ENCODE measurements around the gene TGFBR3. TPM values are rescaled to one million over a fixed set of nuclear protein-coding genes. Genes with fewer than 3 reads are reported as not detected.

Gene TGFBR3
- total RNA-seq: 10 to 100 TPM; 14.4 to 27.8 TPM
- long read RNA-seq, partial matches to known transcripts: 0 of 2 reads
- long read RNA-seq, other reads (novel, unspliced or antisense): 2 of 2 reads

- intact Hi-C loops (cut with DNase I, micrococcal nuclease): loop anchor here in 1 of 2 donors (10.0 kb wide), 1 partner anchor 191 kb away; no protein-coding TSS in a partner anchor
- peak; percentile 82 for ATAC-seq
- DNase-seq: peak; percentile 83 to 87
Measured at GRCh38 chr1:91885716-91886506, at the start of gene TGFBR3. TSS of gene TGFBR3 (minus strand) at chr1:91886151. CDS start at chr1:91861531, 24,620 bp downstream.

- DNase-seq (no peak), ATAC-seq (no peak)
- intact Hi-C loops (cut with DNase I, micrococcal nuclease): loop anchor here (5.0 to 10.0 kb wide), 2 partner anchors 417 to 644 kb away; no protein-coding TSS in a partner anchor
Measured at GRCh38 chr1:91929250-91929649, 43.3 kb upstream of the TGFBR3 start.

DNA sequence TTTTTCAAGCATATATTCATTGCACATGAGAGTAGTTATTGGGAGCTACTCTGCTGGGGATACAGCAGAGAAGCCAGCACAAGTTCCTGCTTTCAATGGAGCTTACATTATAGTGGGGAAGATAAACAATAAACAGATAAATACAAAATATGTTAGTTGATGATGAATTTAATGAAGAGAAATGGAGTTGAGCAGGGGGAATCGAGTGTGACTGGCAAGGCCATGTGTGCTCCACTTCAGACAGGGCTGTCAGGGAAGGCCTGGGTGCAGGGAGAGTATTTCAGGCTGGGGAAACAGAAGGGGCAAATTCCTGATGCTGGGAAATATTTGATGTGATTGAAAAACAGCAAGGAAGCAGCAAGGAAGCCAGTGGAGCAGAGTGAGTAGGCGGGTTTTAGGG, 42.1 kb upstream of the TGFBR3 start:
- ATAC-seq: no peak
- intact Hi-C loops (cut with DNase I, micrococcal nuclease): loop anchor here (5.0 to 10.0 kb wide), 2 partner anchors 416 to 643 kb away; no protein-coding TSS in a partner anchor

DNA sequence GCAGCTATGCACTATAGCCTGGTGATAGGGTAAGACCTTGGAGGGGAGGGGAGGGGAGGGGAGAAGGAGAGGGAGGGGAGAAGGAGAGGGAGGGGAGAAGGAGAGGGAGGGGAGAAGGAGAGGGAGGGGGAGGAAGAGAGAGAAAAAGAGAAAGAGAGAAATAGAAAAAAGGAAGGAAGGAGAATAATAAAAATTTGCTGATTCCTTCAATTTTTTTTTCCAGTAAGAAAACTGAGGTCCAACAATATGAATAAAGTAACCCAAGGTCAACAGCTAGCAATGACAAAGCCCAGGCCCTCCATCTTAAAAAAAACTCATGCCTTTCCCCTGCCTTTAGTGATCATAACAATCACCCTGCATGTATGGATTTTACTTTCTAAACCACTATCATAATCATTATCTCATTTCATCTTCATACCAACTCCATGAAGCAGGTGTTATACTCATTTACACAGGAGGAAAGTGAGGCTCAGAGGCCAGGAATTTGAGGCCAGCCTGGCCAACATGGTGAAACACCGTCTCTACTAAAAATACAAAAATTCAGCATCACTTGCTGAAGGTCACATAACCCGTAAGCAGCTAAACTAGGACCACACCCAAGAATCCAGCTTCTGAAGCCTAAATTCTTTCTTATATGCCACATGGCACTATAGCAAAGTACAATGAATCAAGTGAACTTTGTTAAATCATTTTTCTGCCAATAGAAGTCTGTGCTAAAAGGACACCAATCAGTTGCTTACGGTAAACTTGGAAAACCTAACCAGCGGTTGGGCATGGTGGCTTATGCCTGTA, 39.9 kb upstream of the TGFBR3 start:
- DNase-seq (no peak), ATAC-seq (no peak)
- intact Hi-C loops (cut with DNase I, micrococcal nuclease): loop anchor here (5.0 to 10.0 kb wide), 2 partner anchors 414 to 641 kb away; no protein-coding TSS in a partner anchor

More for the DNA sequence above, 42.1 kb upstream of the TGFBR3 start:
- DNase-seq: no peak

GRCh38 chr1:91924146-91924545, 38.2 kb upstream of the TGFBR3 start:
- intact Hi-C loops (cut with DNase I, micrococcal nuclease): loop anchor here (10.0 kb wide), 1 partner anchor 639 kb away; no protein-coding TSS in a partner anchor
- DNase-seq (no peak), ATAC-seq (no peak)

- DNase-seq (no peak), ATAC-seq (no peak)
- intact Hi-C loops (cut with DNase I, micrococcal nuclease): loop anchor here (10.0 kb wide), 1 partner anchor 635 kb away; no protein-coding TSS in a partner anchor
Measured at GRCh38 chr1:91919962-91920361, 34.0 kb upstream of the TGFBR3 start.

DNA sequence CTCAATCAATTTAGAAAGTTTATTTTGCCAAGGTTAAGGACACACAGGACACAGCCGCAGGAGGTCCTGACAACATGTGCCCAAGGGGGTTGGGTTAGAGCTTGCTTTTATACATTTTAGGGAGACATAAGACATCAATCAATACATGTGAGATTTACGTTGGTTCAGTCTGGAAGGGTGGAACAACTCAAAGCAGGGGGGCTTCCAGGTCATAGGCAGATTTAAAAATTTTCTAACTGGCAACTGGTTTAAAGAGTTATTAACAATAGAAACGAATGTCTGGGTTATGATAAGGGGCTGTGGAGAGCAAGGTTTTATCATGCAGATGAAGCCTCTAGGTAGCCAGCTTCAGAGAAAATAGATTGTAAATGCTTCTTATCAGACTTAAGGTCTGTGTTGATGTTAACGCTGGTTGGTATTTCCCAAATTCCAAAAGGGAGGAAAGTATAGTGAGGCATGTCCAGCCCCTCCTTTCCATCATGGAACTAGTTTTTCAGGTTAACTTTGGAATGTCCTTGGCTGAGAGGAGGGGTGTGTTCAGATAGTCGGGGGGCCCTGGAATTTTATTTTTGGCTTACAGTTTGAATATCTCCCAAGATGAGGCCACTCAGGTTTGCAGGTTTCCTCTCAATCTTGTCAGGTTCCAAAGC, 31.0 kb upstream of the TGFBR3 start:
- intact Hi-C loops (cut with DNase I, micrococcal nuclease): no loop called here
- no peak for ATAC-seq
- DNase-seq: no peak

GRCh38 chr1:91916046-91916445, 30.1 kb upstream of the TGFBR3 start:
- ATAC-seq: no peak
- DNase-seq: no peak
- intact Hi-C loops (cut with DNase I, micrococcal nuclease): no loop called here

DNA sequence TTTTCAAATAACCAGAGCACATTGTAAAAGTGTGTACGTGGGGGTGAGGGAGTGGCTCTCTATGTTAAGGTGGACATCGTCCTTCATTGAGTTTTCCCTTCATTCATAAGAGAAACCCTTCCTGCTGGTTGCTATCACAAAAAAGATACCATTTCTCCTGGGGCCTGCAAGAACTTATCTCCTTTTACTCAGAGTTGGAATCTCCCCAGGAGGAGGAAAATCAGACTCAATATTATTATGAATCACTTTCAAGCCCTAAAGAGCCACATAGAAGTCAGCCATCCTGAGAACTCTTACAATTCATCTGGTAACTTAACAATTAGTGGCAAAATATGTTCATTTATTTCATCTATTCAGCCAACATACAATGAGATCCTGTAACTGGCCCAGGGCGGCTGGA, 27.1 kb upstream of the TGFBR3 start:
- ATAC-seq: no peak
- intact Hi-C loops (cut with DNase I, micrococcal nuclease): no loop called here

DNA sequence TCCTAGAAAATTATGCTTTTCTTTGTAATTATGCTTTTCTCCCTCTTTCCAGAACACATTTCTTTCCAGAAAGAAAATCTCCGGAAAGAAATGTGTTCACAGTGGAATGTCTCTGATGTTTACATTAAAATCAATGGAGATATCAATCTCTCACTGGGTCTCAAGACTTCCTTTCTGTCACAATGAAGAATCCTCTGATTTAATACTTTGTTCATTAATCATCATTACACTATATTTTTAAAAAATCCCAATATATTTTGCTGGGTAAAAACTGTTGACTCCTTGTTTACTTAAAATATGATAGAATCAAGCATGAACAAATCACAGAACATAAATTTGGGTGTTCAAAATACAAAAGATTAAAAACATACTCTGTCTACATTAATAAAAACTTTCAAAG, 26.3 kb upstream of the TGFBR3 start:
- ATAC-seq: no peak

More for the DNA sequence above, 27.1 kb upstream of the TGFBR3 start:
- no peak for DNase-seq

GRCh38 chr1:91901231-91901630, 15.3 kb upstream of the TGFBR3 start:
- no peak for ATAC-seq
- DNase-seq: no peak
- intact Hi-C loops (cut with DNase I, micrococcal nuclease): no loop called here

More for the DNA sequence above, 26.3 kb upstream of the TGFBR3 start:
- DNase-seq: no peak
- intact Hi-C loops (cut with DNase I, micrococcal nuclease): no loop called here

- no peak for ATAC-seq
- intact Hi-C loops (cut with DNase I, micrococcal nuclease): no loop called here
- DNase-seq: no peak
Measured at GRCh38 chr1:91900562-91900961, 14.6 kb upstream of the TGFBR3 start.

DNA sequence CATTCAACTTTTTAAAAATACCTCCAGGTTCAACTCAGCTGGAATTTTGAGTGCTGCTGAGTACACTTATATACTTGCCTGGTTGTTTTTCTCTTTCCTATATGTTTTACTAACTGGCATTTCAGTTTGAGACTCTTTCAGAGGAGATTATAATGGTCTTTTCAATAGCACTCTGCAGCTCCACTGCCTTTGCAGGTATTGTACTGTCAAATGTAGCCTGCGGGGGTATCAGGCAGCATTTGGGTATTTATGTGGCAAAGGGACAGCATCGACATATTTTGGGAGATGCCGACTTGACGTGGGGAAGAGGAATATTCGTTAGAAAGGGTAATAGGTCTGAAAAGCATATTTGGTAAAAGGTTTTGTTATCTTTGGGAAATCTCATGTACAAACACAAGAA, 11.1 kb upstream of the TGFBR3 start:
- intact Hi-C loops (cut with DNase I, micrococcal nuclease): no loop called here
- ATAC-seq (no peak), DNase-seq (no peak)

GRCh38 chr1:91895832-91896556, 10.0 kb upstream of the TGFBR3 start:
- intact Hi-C loops (cut with DNase I, micrococcal nuclease): no loop called here
- no peak for ATAC-seq
- DNase-seq: no peak

GRCh38 chr1:91894036-91894761, 8.2 kb upstream of the TGFBR3 start:
- intact Hi-C loops (cut with DNase I, micrococcal nuclease): no loop called here
- ATAC-seq (no peak), DNase-seq (no peak)

DNA sequence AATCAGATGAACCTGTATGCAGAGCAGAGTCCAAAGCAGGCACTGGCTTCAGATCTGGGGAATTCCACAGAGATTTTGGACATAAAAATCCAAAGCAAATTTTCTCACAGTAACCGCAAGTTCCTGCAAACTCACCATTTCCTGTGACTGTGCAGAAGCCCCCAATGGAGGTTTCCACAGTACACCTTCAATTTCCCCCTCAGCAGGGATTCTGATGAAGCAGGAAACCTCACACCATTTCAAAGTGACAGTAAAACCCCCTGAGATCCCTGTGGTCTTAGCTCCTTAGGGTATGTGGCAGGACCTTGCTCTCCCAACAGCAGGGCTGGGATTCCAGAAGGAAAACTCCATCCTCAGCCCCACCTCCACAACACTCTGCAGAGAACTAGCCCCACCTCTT, 6.0 kb upstream of the TGFBR3 start:
- DNase-seq: no peak
- intact Hi-C loops (cut with DNase I, micrococcal nuclease): no loop called here
- ATAC-seq: no peak

DNA sequence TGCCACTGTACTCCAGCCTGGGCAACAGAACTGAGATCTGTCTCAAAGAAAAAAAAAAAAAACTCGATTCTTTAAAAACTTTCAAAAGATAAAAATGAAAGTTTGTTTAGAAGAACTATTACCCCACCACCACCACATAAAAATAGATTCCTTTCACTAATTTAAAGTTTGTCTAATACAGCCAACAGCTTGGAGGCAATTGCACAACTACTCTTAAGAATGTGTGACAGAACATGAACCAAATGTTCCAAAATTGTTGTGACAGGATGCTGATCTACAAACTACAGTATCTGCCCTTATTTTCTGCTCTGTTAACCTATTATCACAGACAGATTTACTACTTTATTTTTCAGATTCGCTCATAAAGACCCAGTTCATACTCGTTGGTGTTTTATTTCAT, 5.5 kb upstream of the TGFBR3 start:
- DNase-seq (no peak), ATAC-seq (no peak)
- intact Hi-C loops (cut with DNase I, micrococcal nuclease): no loop called here
